HG02870 (cell line): ENCODE results near the gene ICOSLG.
"Not testable (repeated sequence)": the region's sequence is repeated elsewhere in the genome, so short reads cannot be mapped to it uniquely, and the experiment has no call there.

ENCODE experiments used
- ATAC-seq: cut with Tn5 transposase; IDR thresholded peaks from one replicate; pipeline ENCODE4 v1.9.1; 2021; ENCODE audit warnings: mild to moderate bottlenecking, moderate library complexity; ENCODE audit not compliant: unreplicated experiment

The ICOSLG gene

DNA sequence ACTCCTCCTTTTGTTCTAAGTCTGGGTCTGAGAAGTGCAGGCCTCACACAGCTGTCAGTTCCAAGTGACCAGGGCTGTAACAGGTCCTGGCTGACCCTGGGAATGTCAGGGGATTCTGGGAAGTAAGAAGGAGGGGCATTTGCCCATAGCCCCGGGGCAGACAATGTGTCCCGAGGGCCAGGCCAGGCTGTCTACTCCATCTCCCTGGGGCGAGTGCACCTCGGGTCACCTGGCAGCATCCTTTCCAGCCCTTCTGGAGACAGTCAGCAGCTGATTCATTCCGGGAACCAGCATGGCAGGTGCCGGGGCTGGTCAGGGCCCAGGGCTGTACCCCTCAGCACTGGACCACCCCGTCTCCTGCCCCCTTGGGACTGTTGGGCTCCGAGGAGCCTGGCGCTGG is 13.1 kb downstream of the ICOSLG start:
- ATAC-seq: not testable (repeated sequence)

DNA sequence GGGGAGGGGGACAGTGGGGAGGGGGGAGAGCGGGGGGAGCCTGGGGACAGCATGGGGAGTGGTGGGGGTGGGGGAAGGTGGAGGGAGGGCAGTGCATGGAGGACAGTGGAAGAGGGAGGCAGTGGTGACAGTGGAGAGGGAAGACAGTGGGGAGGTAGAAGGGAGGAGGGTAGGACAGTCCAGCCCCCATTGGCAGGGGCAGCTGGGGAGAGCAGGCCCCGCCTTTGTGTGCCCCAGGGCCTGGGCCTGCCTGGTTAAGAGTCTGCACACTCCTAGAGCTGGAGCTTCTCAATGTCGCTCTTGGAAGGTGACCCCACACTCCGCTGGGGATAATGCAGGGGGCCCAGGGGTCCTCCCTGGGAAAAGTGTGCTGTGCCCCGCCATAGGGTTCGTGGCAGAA is 15.1 kb downstream of the ICOSLG start:
- not testable (repeated sequence) for ATAC-seq

DNA sequence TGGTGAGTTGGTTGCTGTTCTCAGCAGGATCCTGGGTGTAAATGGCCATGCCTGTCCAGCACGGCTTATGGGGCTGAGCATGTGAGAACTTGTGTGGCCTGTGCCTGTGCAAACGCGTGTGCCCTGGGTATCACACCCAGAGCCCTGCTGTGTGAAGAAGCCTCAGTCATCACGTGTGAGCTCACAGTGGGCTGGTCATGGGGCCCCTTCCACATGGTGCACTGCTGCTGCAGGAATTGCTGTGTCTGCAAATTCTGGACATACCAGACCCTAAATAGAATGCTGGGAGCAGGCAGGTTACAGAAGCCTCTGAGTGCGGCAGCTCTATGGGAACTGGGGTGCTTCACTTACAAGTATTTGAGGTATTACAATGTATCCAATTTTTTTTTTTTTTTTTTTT is 17.4 kb downstream of the ICOSLG start:
- ATAC-seq: not testable (repeated sequence)

DNA sequence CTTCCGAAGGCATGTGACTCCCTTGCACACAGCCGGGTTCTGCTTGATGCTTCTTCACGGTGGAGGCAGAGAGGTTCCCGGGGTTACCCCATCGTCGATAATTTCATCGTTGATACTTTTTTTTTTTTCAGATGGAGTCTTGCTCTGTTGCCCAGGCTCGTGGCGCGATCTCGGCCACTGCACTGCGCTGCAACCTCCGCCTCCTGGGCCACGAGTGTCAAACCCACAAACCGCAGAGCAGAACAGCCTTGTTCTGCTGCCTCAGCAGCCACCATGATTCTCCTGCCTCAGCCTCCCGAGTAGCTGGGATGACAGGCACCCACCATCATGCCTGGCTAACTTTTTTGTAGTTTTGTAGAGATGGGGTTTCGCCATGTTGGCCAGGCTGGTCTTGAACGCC is 20.1 kb downstream of the ICOSLG start:
- not testable (repeated sequence) for ATAC-seq

DNA sequence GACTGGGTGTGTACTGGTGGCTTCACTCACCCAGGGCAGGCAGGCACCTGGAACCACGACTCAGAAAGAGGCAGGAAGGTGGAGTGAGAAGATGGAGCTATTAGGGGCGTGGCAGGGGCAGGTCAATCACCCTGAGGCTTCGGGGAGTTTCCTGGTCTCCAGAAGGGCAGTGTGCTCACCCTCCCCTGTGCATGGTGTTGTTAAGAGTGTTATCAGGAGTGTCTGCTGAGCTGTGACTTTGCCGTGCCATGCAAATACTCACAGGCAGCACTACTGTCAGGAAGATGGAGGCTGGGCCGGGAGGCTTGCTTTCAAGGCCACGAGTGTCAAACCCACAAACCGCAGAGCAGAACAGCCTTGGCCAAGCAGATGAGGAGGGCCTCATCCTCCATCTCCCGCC is 22.3 kb downstream of the ICOSLG start:
- not testable (repeated sequence) for ATAC-seq

DNA sequence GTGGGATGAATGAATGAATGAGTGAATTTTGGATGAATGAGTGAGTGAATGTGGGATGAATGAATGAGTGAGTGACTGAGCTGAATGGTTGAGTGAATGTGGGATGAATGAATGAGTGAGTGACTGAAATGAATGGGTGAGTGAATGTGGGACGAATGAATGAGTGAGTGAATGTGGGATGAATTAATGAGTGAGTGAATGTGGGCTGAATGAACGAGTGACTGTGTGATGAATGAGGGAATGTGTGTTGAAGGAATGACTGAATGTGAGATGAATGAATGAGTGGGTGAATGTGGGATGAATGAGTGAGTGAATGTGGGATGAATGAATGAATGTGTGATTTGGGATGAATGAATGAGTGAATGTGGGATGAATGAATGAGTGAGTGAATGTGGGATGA is 28.8 kb downstream of the ICOSLG start:
- not testable (repeated sequence) for ATAC-seq

DNA sequence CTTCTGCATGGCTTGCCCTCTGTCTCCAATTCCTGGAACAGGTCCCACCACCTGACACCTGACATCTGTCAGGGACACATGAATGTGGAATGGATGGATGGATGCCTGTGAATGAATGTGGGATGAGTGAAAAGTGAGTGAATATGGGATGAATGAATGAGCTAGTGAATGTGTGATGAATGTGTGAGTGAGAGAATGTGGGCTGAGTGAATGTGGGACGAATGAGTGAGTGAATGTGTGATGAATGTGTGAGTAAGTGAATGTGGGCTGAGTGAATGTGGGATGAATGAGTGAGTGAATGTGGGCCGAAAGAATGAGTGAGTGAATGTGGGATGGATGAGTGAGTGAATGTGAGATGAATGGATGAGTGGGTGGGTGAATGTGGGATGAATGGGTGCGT is 29.2 kb downstream of the ICOSLG start:
- not testable (repeated sequence) for ATAC-seq

DNA sequence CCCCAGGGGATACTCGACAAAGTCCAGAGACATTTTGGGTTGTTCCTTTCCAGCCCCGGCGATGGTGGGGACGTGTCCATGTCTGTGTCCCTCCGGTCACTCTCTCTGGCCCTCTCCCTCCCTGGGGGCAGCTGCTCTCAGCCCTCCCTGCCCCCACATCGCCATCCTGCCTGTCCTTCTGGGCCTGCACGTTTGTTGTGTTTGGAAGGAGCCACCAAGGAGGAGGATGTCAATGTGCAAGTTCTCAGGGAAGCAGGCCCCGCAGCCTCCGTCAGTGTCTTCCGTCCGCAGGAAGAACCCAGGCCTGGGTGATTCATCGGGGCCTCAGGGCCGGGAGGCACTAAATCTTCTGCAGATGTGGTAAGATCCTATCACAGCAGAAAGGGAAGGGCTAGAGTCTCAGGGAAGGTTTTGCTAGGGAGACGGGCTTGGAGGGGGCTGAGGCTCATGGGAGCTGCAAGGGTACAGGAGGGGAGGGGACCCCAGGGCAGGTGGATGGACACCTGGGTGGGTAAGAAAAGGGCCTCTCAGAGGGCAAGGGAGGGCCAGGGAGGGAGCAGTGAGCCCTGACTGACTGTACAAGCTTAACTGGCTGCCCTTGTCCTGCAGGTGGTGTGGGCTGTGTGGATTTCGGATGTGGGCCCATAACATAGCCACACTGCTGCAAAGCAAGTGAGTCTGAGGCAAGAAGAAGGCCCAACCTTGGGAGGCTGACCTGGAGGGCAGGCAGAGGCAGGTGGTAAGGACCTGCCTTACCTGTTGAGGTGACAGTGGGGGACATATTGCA is 32.7 kb downstream of the ICOSLG start:
- ATAC-seq: not testable (repeated sequence)

DNA sequence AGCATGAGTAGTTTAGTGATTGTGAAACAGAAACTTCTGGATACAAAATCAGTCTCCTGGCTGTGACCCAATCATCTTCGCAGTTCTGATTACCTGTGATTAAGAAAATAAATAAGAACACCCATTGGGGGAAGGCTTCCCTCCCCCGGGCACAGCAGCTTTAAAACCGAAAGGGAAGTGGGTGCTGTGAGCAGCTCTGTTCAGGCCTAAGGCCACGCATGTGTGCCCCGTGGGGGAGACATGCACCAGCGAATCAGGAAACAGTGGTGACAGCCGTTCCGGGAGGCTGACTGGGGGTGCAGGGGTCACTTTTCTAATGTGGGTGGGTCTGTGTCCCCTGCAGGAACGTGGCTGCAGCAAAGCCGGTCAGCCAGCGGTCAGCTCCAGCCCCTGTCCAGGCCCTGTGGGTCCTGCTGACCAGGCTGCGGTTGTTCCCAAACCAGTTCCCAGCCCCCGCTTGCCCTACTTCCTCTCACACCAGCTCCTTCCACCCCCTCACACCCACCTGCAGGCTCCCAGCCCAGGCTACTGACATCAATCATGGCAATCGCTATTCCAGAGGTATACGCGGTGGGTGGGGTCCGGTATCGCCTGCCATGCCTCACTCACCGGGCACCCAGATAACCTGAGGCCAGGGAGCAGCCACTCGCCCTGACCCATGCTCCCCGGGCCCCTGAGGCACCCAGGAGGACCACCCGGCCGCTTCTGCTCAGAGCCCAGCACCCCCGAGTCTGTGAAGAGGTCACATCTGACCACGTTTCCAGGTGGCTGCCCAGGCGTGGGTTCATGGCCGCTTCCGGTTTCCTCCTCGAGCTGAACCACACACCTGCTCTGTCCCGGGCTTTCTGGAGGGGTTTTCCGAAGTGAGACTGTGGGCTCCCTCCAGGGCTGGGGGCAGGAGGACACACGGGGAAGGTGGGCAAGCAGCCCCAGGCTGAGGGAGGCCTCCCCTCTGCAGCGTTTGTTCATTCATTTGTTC is 33.8 kb downstream of the ICOSLG start:
- ATAC-seq: peak; percentile 47

DNA sequence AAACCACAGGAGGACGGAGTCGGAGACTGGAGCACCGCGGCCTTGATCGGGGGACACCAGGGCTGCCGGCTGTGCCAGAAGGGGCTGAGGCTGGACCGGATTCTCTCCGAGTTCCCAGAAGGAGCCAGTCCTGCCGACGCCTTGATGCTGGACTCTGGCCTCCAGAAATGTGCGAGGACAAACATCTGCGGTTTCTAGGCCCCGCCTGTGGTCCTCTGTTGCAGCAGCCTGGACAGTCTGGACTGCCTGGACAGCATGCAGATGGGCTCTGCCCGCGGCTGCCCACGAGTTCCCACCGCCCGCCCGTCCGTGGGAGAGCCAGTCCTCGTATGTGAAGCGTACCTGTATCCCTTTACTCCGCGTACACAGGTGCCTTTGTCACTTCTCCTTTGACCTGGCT is 34.6 kb downstream of the ICOSLG start:
- not testable (repeated sequence) for ATAC-seq

DNA sequence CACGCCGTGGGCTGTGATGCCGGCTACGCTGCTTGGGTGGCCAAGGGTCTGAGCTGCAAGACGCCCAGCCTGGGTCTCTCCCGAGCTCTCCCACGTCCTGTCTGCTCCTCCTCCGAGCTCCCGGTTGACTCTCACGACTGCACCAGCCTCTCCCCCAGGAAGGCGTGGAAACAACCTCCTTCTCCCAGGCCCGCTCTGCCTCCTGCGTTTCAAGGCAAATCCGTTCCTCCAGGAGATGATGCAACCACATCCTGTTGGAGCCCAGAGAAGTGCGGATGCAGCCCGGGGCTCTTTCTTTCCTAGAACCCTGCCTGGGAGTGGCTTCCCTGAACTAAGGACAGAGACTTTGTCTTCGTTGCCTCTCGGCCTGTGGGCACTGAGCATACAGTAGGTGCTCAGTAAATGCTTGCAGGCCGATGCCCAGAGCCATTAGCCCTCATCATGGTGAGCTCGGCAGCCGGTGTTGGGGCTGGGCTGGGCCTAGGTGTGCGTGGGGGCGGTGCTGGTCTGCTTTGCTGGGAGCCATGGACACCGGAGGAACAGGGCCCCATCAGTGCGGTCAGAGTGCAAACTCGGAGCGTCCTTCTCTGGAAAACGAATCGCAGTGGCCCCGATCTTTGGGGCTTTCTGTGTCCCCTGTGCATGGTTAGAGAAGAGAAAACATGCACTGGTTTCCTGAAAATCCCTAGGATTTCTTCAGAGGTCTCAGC is 38.0 kb downstream of the ICOSLG start:
- ATAC-seq: not testable (repeated sequence)

DNA sequence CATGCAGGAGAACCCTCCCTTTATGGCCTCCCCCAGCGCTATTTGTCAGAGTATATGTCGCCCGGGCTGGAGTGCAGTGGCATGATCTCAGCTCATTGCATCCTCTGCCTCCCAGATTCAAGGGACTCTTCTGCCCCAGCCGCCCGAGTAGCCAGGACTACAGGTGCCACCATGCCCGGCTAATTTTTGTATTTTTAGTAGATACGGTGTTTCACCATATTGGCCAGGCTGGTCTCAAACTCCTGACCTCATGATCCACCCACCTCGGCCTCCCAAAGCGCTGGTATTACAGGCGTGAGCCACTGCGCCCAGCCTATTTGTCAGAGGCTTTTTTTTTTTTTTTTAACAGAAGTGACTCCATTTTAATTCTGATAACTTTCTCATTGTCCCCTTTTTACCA is 40.7 kb downstream of the ICOSLG start:
- not testable (repeated sequence) for ATAC-seq

DNA sequence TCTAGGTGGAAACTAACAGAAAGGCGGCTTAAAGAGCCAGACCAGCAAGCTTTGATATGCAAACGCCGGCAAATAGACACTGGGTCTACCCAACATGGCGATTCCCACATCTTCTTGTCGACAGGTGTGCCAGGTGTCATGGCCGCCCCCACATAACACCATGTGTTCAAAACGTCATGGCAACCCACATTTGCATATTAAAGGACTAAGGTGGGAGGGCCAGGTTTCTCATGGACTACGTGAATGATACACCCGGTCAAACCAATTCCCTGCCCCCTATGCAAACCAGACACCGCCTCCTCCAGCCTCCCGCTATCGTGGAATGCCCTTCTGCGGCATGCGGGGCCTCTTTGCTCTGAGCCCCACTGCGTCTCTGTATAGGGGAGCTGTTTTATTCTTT is 41.3 kb downstream of the ICOSLG start:
- no peak for ATAC-seq

DNA sequence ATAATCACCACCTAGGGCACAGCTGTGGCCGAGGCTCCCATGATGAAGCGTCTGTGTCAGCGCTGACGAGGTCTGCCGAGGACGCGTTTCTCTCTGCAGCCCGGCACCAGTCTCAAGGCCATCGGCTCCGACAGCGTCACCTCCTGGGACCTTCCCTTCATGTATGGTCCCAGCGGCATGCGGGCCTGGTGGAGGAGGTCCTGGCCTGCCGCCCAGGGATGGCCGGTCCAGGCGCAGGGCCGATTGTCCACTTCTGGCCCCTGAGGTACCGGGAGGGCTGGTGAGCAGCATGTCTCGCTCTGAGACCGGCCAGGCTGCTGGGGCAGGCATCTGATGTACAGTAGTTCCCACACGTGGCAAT is 43.6 kb downstream of the ICOSLG start:
- not testable (repeated sequence) for ATAC-seq

DNA sequence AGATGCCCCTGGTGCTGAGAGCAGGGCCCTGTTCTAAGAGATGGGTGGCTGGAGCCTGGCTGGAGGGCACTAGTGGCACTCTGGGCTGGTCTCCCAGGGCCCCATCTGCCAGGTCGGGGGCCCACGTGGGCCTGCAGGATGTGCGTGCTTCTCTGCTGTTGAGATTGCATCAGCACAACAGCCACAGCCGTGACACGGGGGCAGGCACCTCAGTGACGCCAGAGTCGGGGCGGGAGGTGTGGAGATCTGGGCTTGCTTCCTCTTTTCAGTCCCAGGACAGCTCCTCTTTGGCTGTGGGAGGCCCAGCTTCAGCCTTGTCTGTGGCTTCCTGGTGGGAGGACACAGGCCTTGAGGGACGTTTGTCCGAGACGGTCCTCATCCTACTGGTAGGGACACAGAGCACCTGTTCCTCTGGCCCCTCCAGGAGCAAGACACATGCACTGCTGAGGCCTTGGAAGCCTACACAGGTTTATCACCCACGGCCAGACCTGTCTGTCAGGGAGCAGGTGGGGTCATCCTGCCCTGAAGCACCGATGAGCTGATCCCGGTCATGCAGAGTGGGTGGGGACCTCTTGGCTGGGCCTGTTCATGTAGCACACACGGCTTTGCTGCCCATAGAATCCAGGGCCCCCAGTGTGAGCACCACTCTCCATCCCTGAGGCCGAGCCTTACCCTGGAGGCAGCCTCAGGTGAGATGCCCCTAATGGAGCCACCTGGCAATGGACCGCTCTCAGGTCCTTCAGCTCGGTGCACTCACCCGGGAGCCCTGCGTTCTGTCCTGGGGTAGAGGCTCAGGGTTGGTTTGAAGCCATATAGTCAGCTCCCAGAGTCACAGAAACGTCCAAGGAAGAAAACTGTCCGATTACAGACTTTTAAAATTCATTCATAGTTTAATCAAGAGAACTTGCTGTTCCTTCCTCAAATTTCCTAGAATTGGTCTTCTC is 44.3 kb downstream of the ICOSLG start:
- not testable (repeated sequence) for ATAC-seq

DNA sequence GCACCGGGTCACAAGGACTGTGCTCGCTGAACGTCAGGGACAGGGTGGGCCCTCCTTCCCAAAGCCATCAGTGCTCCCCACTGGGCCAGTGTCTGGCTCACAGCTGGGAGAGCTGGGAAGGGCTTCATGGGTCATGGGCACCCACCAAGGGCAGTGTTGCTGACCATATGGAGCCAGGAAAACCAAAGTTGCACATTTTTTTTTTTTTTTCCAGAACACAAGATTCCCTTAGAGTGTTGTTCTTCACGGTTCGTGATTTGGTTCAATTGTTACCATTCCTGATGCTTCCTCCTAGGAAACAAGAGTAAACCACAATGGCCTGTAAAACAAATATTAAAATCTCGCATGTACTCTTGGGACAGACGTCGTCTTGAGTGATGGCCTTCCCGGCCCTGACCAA is 45.9 kb downstream of the ICOSLG start:
- not testable (repeated sequence) for ATAC-seq

DNA sequence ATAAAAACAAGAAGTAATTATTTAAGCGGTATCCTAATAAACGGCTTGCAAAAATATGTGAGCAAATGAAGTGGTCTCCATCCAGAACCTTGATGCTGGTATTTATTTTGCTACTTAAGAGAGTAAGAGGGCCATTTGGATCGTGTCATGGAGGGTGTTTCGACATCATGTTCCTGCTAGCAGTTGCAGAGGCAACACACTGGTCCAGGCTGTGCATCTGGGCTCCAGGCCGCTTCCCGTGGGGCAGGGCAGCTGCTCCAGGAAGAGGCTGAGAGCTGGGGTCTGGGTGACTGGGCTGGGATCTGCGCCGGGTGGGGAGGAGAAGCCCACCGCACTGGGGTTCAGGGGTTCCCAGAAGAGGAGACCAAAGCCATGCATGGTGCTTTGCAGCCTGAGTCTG is 46.3 kb downstream of the ICOSLG start:
- not testable (repeated sequence) for ATAC-seq

DNA sequence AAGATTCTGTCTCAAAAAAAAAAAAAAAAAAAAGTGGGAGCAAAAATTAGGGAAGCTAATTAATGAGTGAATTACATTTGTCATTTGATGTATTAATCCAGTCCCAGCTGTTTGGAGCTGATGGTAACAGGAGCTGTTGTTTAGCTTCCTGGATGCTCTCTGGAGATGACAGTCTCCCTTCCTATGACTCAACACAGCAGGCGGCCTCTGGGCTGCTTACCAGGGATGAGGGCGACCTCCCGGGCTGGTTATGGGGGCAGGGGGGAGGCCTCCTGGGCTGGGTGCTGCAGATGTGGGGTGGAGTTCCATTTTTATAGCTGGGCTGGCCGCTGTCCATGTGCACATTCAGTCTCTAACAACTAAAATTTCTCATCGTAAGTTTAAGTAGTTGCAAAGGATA is 47.6 kb downstream of the ICOSLG start:
- ATAC-seq: not testable (repeated sequence)

DNA sequence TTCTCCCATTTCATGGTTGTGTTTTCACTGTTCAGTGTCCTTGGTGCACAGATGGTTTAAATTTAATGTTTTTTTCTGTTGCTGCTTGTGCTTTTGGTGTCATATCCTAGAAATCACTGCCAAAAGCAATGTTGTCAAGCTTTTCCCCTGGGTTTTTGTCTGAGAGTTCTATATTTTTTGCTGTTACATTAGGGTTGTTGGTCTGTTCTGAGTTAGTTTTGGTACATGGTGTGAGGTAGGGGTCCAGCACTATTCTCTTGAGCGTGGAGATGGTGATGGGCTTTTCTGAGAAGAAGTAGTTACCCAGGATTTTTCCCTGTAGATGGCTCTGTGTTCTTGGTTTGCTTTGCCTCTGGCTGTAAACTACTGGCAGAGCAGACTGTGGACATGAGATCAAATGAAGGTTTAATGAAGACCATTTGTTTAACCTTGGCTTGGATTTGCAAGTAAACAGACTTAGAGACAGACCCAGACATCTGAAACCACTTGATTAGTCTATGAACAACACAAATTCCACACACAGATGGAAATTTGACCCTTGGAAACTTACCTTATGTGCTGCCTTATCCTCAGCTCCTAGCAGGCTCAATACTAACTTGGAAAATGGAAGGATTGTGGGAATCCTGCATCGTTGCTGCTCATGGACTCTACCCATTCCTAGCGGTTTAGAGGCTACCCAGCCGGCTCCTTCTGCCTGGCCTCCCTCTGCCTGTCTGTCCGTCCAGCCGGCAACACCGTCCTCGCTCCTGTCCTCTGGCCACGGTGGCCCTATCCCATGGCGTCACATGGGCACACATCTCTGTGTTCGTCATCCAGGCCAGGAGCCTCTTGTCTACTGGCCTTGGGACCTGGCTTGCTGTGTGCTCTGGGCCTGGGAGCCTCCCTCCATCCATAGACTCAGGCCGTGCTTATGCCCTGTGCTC is 50.1 kb downstream of the ICOSLG start:
- ATAC-seq: not testable (repeated sequence)
